HCT116 (cell line): ENCODE results near the gene TCEA2.

Source experiments
- EZH2 ChIP-seq: fragments of 200-600 bp; sonication (generic); IDR thresholded peaks from 2 replicates; pipeline ENCODE4 v1.6.1; 2017; ENCODE audit warnings: antibody characterized with exemption, mixed run types
- POLR2A ChIP-seq: IDR thresholded peaks from 2 replicates; pipeline ENCODE4 v1.7.0; 2011; ENCODE audit warnings: borderline replicate concordance; ENCODE audit not compliant: insufficient read depth, insufficient read length; ENCODE audit errors: extremely low read depth
- SP1 ChIP-seq: IDR thresholded peaks from 2 replicates; pipeline ENCODE4 v1.6.1; 2012; ENCODE audit warnings: low read depth
- TCF7L2 ChIP-seq: IDR thresholded peaks from 2 replicates; pipeline ENCODE4 v1.7.0; 2011; ENCODE audit warnings: borderline replicate concordance, inconsistent platforms; ENCODE audit not compliant: insufficient read depth, insufficient read length; ENCODE audit errors: extremely low read depth
- TF ChIP-seq, protein P1 (sequence below), 3 experiments: fragments of 200-600 bp in 1 of 3; sonication (generic) in 1 of 3; IDR thresholded peaks in 2 of 3; conservative IDR thresholded peaks in 1 of 3; 2 replicates each; pipeline ENCODE4 v1.5.1; 2012 to 2017; ENCODE audit warnings: low read depth in 2 of 3, low read length in 2 of 3, antibody characterized with exemption in 1 of 3, borderline replicate concordance in 1 of 3, control low read depth in 1 of 3, mild to moderate bottlenecking in 1 of 3, mixed read lengths in 1 of 3, mixed run types in 1 of 3, moderate library complexity in 1 of 3; ENCODE audit not compliant: insufficient read depth in 1 of 3

- TF ChIP-seq TCF7L2 = no peak
- TF ChIP-seq, protein P1, sequence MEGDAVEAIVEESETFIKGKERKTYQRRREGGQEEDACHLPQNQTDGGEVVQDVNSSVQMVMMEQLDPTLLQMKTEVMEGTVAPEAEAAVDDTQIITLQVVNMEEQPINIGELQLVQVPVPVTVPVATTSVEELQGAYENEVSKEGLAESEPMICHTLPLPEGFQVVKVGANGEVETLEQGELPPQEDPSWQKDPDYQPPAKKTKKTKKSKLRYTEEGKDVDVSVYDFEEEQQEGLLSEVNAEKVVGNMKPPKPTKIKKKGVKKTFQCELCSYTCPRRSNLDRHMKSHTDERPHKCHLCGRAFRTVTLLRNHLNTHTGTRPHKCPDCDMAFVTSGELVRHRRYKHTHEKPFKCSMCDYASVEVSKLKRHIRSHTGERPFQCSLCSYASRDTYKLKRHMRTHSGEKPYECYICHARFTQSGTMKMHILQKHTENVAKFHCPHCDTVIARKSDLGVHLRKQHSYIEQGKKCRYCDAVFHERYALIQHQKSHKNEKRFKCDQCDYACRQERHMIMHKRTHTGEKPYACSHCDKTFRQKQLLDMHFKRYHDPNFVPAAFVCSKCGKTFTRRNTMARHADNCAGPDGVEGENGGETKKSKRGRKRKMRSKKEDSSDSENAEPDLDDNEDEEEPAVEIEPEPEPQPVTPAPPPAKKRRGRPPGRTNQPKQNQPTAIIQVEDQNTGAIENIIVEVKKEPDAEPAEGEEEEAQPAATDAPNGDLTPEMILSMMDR (IDR thresholded peaks at IDR 0.05 in 2 of 3, conservative IDR thresholded peaks at IDR 0.05 in 1 of 3; ENCODE audit: borderline replicate concordance in 1 of 3, insufficient read depth in 1 of 3, low read depth in 2 of 3, low read length in 2 of 3) = no peak
- no peak for TF ChIP-seq SP1
- no peak for TF ChIP-seq EZH2
- no peak for TF ChIP-seq POLR2A
These were observed 42.9 kb downstream of the TCEA2 start for GRCh38 chr20:64105846-64106434.
